ENCODE measurements around the gene SPACA5. TPM values are rescaled to one million over a fixed set of nuclear protein-coding genes. Genes with fewer than 3 reads are reported as not detected.
"Not testable (repeated sequence)": the region's sequence is repeated elsewhere in the genome, so short reads cannot be mapped to it uniquely, and the experiment has no call there.

SPACA5 gene
- not detected in 2 replicates for total RNA-seq (2022)
- Bru-seq, nascent RNA: percentile 9 among the genes with signal in this experiment
- not detected for BruChase-seq, experiment 1, labeled RNA remaining after a 2-hour chase
- BruChase-seq, experiment 2, labeled RNA remaining after a 6-hour chase: not detected
- long read RNA-seq: 0 reads

DNA sequence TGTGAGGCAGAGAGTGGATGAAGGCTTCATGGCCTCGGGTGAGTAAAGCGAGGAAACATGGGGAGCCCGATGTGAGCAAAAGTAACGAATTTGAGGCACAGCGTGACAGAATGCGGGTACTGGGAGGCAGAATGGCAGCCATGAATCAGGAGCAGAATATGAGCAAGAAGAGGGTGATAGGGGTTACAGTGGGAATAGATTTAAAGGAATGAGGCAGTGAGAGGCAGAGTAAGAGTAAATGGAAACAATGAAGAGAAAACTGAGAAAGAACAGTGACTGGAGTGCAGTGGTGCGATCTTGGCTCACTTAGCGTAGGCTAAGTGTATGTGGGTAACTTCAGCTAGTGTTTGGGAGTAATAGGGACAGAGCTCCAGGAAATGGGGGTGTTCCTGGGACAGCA, at the start of gene SPACA5:
Gene SPACA5 (plus strand): TSS at position 301 of the 400 bp plus-strand sequence. CDS start 815 bp downstream, outside the sequence.
- BruUV-seq (replicated peaks); POLR2A ChIA-PET; H3K4me3 Mint-ChIP-seq (ENCODE audit: unreplicated experiment); H3K4me3 ChIP-seq (ENCODE audit: low read depth, low read length); H3K27me3 Mint-ChIP-seq (ENCODE audit: insufficient read depth, unreplicated experiment); DNase-seq; H3K4me1 ChIP-seq; H3K36me3 Mint-ChIP-seq (ENCODE audit: insufficient read depth, unreplicated experiment); CTCF ChIA-PET; intact Hi-C loops (cut with micrococcal nuclease; ENCODE audit: unreplicated experiment); H3K27ac Mint-ChIP-seq (ENCODE audit: unreplicated experiment); H3K4me1 Mint-ChIP-seq (ENCODE audit: low read depth, unreplicated experiment); H3K27me3 ChIP-seq (replicated peaks; ENCODE audit: control insufficient read depth, insufficient read depth, low read length); H3K9me3 ChIP-seq; H3K9me3 Mint-ChIP-seq (ENCODE audit: unreplicated experiment); H3K36me3 ChIP-seq (ENCODE audit: control insufficient read depth, insufficient read depth, low read length): not testable (repeated sequence)

DNA sequence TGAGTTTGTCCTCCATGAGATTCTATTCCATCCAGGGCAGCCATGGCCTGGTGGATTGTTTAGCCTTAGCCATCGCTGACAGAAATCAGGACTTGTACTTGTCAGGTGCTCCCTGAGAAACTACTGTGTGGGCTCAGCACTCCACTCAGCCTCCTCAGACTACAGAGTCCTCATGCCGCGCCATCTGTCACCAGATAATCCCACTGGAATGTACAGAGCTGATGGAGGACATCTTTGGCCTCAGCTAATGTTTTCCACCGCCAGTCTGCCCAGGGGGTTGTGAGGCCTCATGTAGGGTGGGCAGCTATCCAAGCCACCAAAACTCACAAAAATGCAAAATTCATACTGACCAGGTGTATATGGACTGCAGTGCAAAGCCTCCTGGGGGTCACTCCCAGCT, 48.6 kb upstream of the SPACA5 start:
- H3K27me3 ChIP-seq (replicated peaks; ENCODE audit: control insufficient read depth, insufficient read depth, low read length); CTCF ChIA-PET; BruUV-seq (replicated peaks); POLR2A ChIA-PET; DNase-seq; H3K36me3 ChIP-seq (ENCODE audit: control insufficient read depth, insufficient read depth, low read length); H3K4me1 Mint-ChIP-seq (ENCODE audit: low read depth, unreplicated experiment); H3K4me3 ChIP-seq (ENCODE audit: low read depth, low read length); intact Hi-C loops (cut with micrococcal nuclease; ENCODE audit: unreplicated experiment); H3K9me3 ChIP-seq; H3K36me3 Mint-ChIP-seq (ENCODE audit: insufficient read depth, unreplicated experiment); H3K4me3 Mint-ChIP-seq (ENCODE audit: unreplicated experiment); H3K27ac Mint-ChIP-seq (ENCODE audit: unreplicated experiment); H3K27me3 Mint-ChIP-seq (ENCODE audit: insufficient read depth, unreplicated experiment); H3K9me3 Mint-ChIP-seq (ENCODE audit: unreplicated experiment); H3K4me1 ChIP-seq: not testable (repeated sequence)

DNA sequence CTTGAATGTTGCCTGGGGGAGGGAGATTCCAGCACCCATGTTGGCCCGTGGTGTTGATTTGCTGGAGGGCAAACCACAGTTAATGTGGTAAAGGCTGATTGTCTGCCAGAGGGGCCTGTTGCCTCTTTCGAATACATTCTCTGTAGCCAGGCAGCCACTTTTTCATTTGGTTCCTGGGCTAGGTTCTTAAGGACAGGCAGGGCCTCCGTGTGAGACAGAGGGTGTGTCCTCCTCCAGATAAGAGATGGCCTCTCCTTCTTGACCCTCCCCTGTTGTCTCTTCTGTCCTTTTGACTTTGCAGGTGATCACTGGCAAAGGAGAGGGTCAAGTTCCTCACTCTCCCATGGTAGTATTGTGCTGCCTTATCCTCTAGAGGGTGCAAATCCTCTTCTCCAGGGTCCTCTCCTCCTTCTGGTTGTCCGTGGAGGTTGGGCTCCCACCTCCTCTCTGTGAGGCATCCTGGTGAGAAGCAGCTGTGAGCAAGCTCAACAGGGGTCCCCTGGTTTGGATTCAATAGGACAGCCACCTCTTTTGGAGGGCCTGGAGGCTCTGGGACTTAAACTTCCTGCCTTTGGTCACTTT, 47.9 kb upstream of the SPACA5 start:
- peaks cover 5% of the 10 kb centered on the region for H3K4me1 Mint-ChIP-seq (ENCODE audit: low read depth, unreplicated experiment)
- TF ChIP-seq, protein P1, sequence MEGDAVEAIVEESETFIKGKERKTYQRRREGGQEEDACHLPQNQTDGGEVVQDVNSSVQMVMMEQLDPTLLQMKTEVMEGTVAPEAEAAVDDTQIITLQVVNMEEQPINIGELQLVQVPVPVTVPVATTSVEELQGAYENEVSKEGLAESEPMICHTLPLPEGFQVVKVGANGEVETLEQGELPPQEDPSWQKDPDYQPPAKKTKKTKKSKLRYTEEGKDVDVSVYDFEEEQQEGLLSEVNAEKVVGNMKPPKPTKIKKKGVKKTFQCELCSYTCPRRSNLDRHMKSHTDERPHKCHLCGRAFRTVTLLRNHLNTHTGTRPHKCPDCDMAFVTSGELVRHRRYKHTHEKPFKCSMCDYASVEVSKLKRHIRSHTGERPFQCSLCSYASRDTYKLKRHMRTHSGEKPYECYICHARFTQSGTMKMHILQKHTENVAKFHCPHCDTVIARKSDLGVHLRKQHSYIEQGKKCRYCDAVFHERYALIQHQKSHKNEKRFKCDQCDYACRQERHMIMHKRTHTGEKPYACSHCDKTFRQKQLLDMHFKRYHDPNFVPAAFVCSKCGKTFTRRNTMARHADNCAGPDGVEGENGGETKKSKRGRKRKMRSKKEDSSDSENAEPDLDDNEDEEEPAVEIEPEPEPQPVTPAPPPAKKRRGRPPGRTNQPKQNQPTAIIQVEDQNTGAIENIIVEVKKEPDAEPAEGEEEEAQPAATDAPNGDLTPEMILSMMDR (IDR thresholded peaks at IDR 0.05; ENCODE audit: insufficient read depth in 1 of 2, low read depth in 1 of 2, low read length in 1 of 2, severe bottlenecking in 1 of 2, unreplicated experiment in 1 of 2): no peak
- no peaks in the 10 kb centered on the region for H3K9me3 Mint-ChIP-seq (ENCODE audit: unreplicated experiment)
- H3K27me3 Mint-ChIP-seq (ENCODE audit: insufficient read depth, unreplicated experiment): no peaks in the 10 kb centered on the region
- no peak overlapping the region for H3K27ac Mint-ChIP-seq (ENCODE audit: unreplicated experiment)
- Histone ChIP-seq H3K4me1 (no peaks in the 10 kb centered on the region), H3K36me3 (ENCODE audit: control insufficient read depth, insufficient read depth, low read length) (no peaks in the 10 kb centered on the region), H3K4me3 (ENCODE audit: low read depth, low read length) (no peak overlapping the region), H3K27me3 (replicated peaks; ENCODE audit: control insufficient read depth, insufficient read depth, low read length) (no peaks in the 10 kb centered on the region), H3K9me3 (no peaks in the 10 kb centered on the region)
- POLR2A ChIA-PET: no interaction called here
- H3K4me3 Mint-ChIP-seq (ENCODE audit: unreplicated experiment): no peak overlapping the region
- intact Hi-C loops (cut with micrococcal nuclease; ENCODE audit: unreplicated experiment): no loop called here
- H3K36me3 Mint-ChIP-seq (ENCODE audit: insufficient read depth, unreplicated experiment): no peaks in the 10 kb centered on the region
- CTCF ChIA-PET: no interaction called here
- BruUV-seq (replicated peaks): no TSS peak
- peak in 1 of 2 experiments; percentile 4 for DNase-seq

GRCh38 chrX:47960406-47960805, 46.4 kb upstream of the SPACA5 start:
- Mint-ChIP-seq H3K4me3 (ENCODE audit: unreplicated experiment) (no peak overlapping the region), H3K9me3 (ENCODE audit: unreplicated experiment) (peaks cover 14% of the 10 kb centered on the region), H3K36me3 (ENCODE audit: insufficient read depth, unreplicated experiment) (no peaks in the 10 kb centered on the region), H3K27me3 (ENCODE audit: insufficient read depth, unreplicated experiment) (no peaks in the 10 kb centered on the region), H3K4me1 (ENCODE audit: low read depth, unreplicated experiment) (peaks cover 5% of the 10 kb centered on the region), H3K27ac (ENCODE audit: unreplicated experiment) (no peak overlapping the region)
- DNase-seq: no peak
- BruUV-seq (replicated peaks): no TSS peak
- H3K4me1 ChIP-seq: no peaks in the 10 kb centered on the region
- H3K4me3 ChIP-seq (ENCODE audit: low read depth, low read length): no peak overlapping the region
- POLR2A ChIA-PET: no interaction called here
- TF ChIP-seq, protein P1 (IDR thresholded peaks at IDR 0.05; ENCODE audit: insufficient read depth in 1 of 2, low read depth in 1 of 2, low read length in 1 of 2, severe bottlenecking in 1 of 2, unreplicated experiment in 1 of 2): no peak
- intact Hi-C loops (cut with micrococcal nuclease; ENCODE audit: unreplicated experiment): loop anchor here (10.0 kb wide), 1 partner anchor 64 kb away; no protein-coding TSS in a partner anchor
- CTCF ChIA-PET: no interaction called here
- no peaks in the 10 kb centered on the region for H3K27me3 ChIP-seq (replicated peaks; ENCODE audit: control insufficient read depth, insufficient read depth, low read length)
- no peaks in the 10 kb centered on the region for H3K9me3 ChIP-seq
- no peaks in the 10 kb centered on the region for H3K36me3 ChIP-seq (ENCODE audit: control insufficient read depth, insufficient read depth, low read length)

GRCh38 chrX:47961830-47962229, 45.0 kb upstream of the SPACA5 start:
- H3K27me3 Mint-ChIP-seq (ENCODE audit: insufficient read depth, unreplicated experiment); POLR2A ChIA-PET; H3K4me3 Mint-ChIP-seq (ENCODE audit: unreplicated experiment); H3K36me3 ChIP-seq (ENCODE audit: control insufficient read depth, insufficient read depth, low read length); BruUV-seq (replicated peaks); H3K27me3 ChIP-seq (replicated peaks; ENCODE audit: control insufficient read depth, insufficient read depth, low read length); H3K4me1 ChIP-seq; H3K4me1 Mint-ChIP-seq (ENCODE audit: low read depth, unreplicated experiment); CTCF ChIA-PET; H3K36me3 Mint-ChIP-seq (ENCODE audit: insufficient read depth, unreplicated experiment); H3K27ac Mint-ChIP-seq (ENCODE audit: unreplicated experiment); H3K9me3 ChIP-seq; H3K4me3 ChIP-seq (ENCODE audit: low read depth, low read length): not testable (repeated sequence)
- peaks cover 14% of the 10 kb centered on the region for H3K9me3 Mint-ChIP-seq (ENCODE audit: unreplicated experiment)
- peak in 1 of 2 experiments; percentile 6 for DNase-seq
- intact Hi-C loops (cut with micrococcal nuclease; ENCODE audit: unreplicated experiment): loop anchor here (10.0 kb wide), 1 partner anchor 63 kb away; no protein-coding TSS in a partner anchor

- H3K9me3 ChIP-seq; H3K4me3 ChIP-seq (ENCODE audit: low read depth, low read length); H3K36me3 Mint-ChIP-seq (ENCODE audit: insufficient read depth, unreplicated experiment); DNase-seq; H3K27ac Mint-ChIP-seq (ENCODE audit: unreplicated experiment); H3K4me1 ChIP-seq; POLR2A ChIA-PET; CTCF ChIA-PET; H3K4me3 Mint-ChIP-seq (ENCODE audit: unreplicated experiment); H3K27me3 ChIP-seq (replicated peaks; ENCODE audit: control insufficient read depth, insufficient read depth, low read length); H3K36me3 ChIP-seq (ENCODE audit: control insufficient read depth, insufficient read depth, low read length); BruUV-seq (replicated peaks); H3K4me1 Mint-ChIP-seq (ENCODE audit: low read depth, unreplicated experiment); H3K27me3 Mint-ChIP-seq (ENCODE audit: insufficient read depth, unreplicated experiment): not testable (repeated sequence)
- peaks cover 38% of the 10 kb centered on the region for H3K9me3 Mint-ChIP-seq (ENCODE audit: unreplicated experiment)
- intact Hi-C loops (cut with micrococcal nuclease; ENCODE audit: unreplicated experiment): loop anchor here (10.0 kb wide), 1 partner anchor 59 kb away; no protein-coding TSS in a partner anchor
These were observed 41.3 kb upstream of the SPACA5 start for GRCh38 chrX:47965526-47965925.
